GM23338 (cell line): ENCODE measurements around the gene KRT78. TPM values are rescaled to one million over a fixed set of nuclear protein-coding genes. Genes with fewer than 3 reads are reported as not detected.

Experiments used
- ATAC-seq: fragments of 200-7000 bp; cut with Tn5 transposase; 3 replicates; pipeline ENCODE4 v1.9.1; 2020
- DNase-seq: peaks from one replicate; pipeline ENCODE4 v3.0.0-alpha.2; 2015; ENCODE audit warnings: low spot score
- H2AFZ ChIP-seq: fragments of 200-600 bp; sonication (generic); 2 replicates; pipeline ENCODE4 v1.8.0; 2016; ENCODE audit warnings: antibody characterized with exemption, mild to moderate bottlenecking, moderate library complexity
- H3F3A ChIP-seq: fragments of 200-600 bp; sonication (generic); replicated peaks from 2 replicates; pipeline ENCODE4 v1.8.0; 2017; ENCODE audit warnings: antibody characterized with exemption, mixed run types, low read depth
- H3K27ac ChIP-seq: fragments of 200-600 bp; sonication (generic); 2 replicates; pipeline ENCODE4 v1.6.1; 2016; ENCODE audit warnings: low read depth
- H3K27me3 ChIP-seq: fragments of 200-600 bp; sonication (generic); 2 replicates; pipeline ENCODE4 v1.8.0; 2016; ENCODE audit warnings: mild to moderate bottlenecking, mixed run types, moderate library complexity; ENCODE audit not compliant: insufficient read depth
- H3K36me3 ChIP-seq: fragments of 200-600 bp; sonication (generic); 2 replicates; pipeline ENCODE4 v1.8.0; 2016; ENCODE audit warnings: mild to moderate bottlenecking; ENCODE audit not compliant: insufficient read depth
- H3K4me1 ChIP-seq: fragments of 200-600 bp; sonication (generic); 2 replicates; pipeline ENCODE4 v1.8.0; 2016; ENCODE audit warnings: mild to moderate bottlenecking, moderate library complexity; ENCODE audit not compliant: insufficient read depth
- H3K4me2 ChIP-seq: fragments of 200-600 bp; sonication (generic); 2 replicates; pipeline ENCODE4 v1.7.1; 2017; ENCODE audit warnings: mixed run types
- H3K4me3 ChIP-seq: fragments of 200-600 bp; sonication (generic); 2 replicates; pipeline ENCODE4 v1.6.1; 2016; ENCODE audit warnings: mixed run types
- H3K79me2 ChIP-seq: fragments of 200-600 bp; sonication (generic); replicated peaks from 2 replicates; pipeline ENCODE4 v1.8.0; 2017; ENCODE audit warnings: mild to moderate bottlenecking; ENCODE audit not compliant: insufficient read depth
- H3K9me2 ChIP-seq: fragments of 200-600 bp; sonication (generic); 2 replicates; pipeline ENCODE4 v1.8.0; 2017; ENCODE audit not compliant: insufficient read depth
- H4K20me1 ChIP-seq: fragments of 200-600 bp; sonication (generic); replicated peaks from 2 replicates; pipeline ENCODE4 v1.8.0; 2017; ENCODE audit warnings: mild to moderate bottlenecking; ENCODE audit not compliant: insufficient read depth
- H3K27ac Mint-ChIP-seq: 2 replicates; pipeline ENCODE4 v1.8.0; 2020; ENCODE audit warnings: inconsistent platforms, mild to moderate bottlenecking, moderate library complexity, mixed read lengths
- H3K27me3 Mint-ChIP-seq: 3 replicates; pipeline ENCODE4 v1.8.0; 2022; ENCODE audit warnings: low read depth, mild to moderate bottlenecking, moderate library complexity, mixed read lengths, inconsistent platforms; ENCODE audit not compliant: insufficient read depth, poor library complexity
- H3K36me3 Mint-ChIP-seq: 3 replicates; pipeline ENCODE4 v1.8.0; 2021; ENCODE audit warnings: low read depth, mild to moderate bottlenecking, inconsistent platforms, moderate library complexity, mixed read lengths
- H3K4me1 Mint-ChIP-seq: 3 replicates; pipeline ENCODE4 v1.8.0; 2020; ENCODE audit warnings: mild to moderate bottlenecking, inconsistent platforms, mixed read lengths
- H3K4me3 Mint-ChIP-seq: 3 replicates; pipeline ENCODE4 v1.8.0; 2021; ENCODE audit warnings: moderate library complexity, mild to moderate bottlenecking, inconsistent platforms, mixed read lengths
- H3K9me3 Mint-ChIP-seq: 3 replicates; pipeline ENCODE4 v1.8.0; 2020; ENCODE audit warnings: moderate library complexity, mild to moderate bottlenecking, inconsistent platforms, mixed read lengths
- CREB1 ChIP-seq: fragments of 250-450 bp; sonication (Bioruptor Pico); IDR thresholded peaks from 2 replicates; pipeline ENCODE4 v1.5.0; 2020; ENCODE audit warnings: low read depth, mild to moderate bottlenecking, moderate library complexity
- EZH2phosphoT487 ChIP-seq: fragments of 200-600 bp; sonication (generic); IDR thresholded peaks from one replicate; pipeline ENCODE4 v1.8.1; 2018; ENCODE audit warnings: antibody characterized with exemption; ENCODE audit not compliant: unreplicated experiment
- NANOG ChIP-seq: IDR thresholded peaks from 2 replicates; pipeline ENCODE4 v1.6.1; 2016; ENCODE audit warnings: antibody characterized with exemption, borderline replicate concordance
- STAT1 ChIP-seq: IDR thresholded peaks from one replicate; pipeline ENCODE4 v1.6.1; 2016; ENCODE audit warnings: antibody characterized with exemption; ENCODE audit not compliant: unreplicated experiment
- ZNF331 ChIP-seq: fragments of 250-450 bp; sonication (Bioruptor Pico); IDR thresholded peaks from 2 replicates; pipeline ENCODE4 v1.5.0; 2020; ENCODE audit warnings: low read depth, mild to moderate bottlenecking, moderate library complexity
- polyA plus RNA-seq: library from polyadenylated mRNA; unstranded; fragments of >200 nt; fragmentation: Nextera tagmentation; extraction: Ambion mirVana; gene quantifications from 2 replicates; pipeline ENCODE4 v1.2.1, GENCODE V29; 2016
- total RNA-seq: library from RNA; depleted of rRNA; stranded (reverse); fragments of >200 nt; shearing (Covaris generic); gene quantifications from 2 replicates; pipeline ENCODE4 v1.2.3, GENCODE V29; 2014
- TF ChIP-seq, protein P1 (sequence below), 2 experiments: fragments of 200-600 bp in 1 of 2; sonication (generic) in 1 of 2; conservative IDR thresholded peaks; 2 replicates each; pipeline versions ENCODE4 v1.5.1 to v1.6.1; 2016 to 2017; ENCODE audit warnings: antibody characterized with exemption in 2 of 2, low read depth in 2 of 2, mild to moderate bottlenecking in 2 of 2, moderate library complexity in 1 of 2
- TF ChIP-seq, protein P2 (sequence below): IDR thresholded peaks from one replicate; pipeline ENCODE4 v1.6.1; 2018; ENCODE audit warnings: antibody characterized with exemption; ENCODE audit not compliant: unreplicated experiment
- TF ChIP-seq, protein P3 (sequence below): IDR thresholded peaks from 2 replicates; pipeline ENCODE4 v1.6.1; 2016; ENCODE audit warnings: antibody characterized with exemption

The KRT78 gene
- total and polyA plus RNA-seq, 2 experiments from 2014 or later = not detected

DNA sequence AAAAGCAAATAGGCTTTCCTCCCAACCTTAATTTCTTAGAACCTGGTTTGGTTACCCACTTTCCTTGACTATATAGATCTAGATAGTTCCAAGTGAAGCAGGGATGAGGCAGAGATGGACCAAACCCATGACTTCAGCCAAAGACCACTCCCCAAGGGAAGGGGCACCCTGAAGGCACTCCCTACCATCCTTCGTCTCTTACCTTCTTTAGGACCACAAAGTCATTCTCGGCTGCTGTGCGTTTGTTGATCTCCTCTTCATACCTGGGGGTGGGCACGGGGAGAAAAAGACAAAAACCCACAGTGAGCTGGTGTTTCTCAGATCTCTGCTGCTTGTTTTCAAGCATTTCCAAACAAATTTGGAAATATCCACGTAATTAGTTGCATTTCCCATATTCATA lies 38.2 kb downstream of the KRT78 start:
- TF ChIP-seq, protein P1, sequence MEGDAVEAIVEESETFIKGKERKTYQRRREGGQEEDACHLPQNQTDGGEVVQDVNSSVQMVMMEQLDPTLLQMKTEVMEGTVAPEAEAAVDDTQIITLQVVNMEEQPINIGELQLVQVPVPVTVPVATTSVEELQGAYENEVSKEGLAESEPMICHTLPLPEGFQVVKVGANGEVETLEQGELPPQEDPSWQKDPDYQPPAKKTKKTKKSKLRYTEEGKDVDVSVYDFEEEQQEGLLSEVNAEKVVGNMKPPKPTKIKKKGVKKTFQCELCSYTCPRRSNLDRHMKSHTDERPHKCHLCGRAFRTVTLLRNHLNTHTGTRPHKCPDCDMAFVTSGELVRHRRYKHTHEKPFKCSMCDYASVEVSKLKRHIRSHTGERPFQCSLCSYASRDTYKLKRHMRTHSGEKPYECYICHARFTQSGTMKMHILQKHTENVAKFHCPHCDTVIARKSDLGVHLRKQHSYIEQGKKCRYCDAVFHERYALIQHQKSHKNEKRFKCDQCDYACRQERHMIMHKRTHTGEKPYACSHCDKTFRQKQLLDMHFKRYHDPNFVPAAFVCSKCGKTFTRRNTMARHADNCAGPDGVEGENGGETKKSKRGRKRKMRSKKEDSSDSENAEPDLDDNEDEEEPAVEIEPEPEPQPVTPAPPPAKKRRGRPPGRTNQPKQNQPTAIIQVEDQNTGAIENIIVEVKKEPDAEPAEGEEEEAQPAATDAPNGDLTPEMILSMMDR (conservative IDR thresholded peaks at IDR 0.05; ENCODE audit: low read depth in 2 of 2) = no peak
- TF ChIP-seq, protein P2, sequence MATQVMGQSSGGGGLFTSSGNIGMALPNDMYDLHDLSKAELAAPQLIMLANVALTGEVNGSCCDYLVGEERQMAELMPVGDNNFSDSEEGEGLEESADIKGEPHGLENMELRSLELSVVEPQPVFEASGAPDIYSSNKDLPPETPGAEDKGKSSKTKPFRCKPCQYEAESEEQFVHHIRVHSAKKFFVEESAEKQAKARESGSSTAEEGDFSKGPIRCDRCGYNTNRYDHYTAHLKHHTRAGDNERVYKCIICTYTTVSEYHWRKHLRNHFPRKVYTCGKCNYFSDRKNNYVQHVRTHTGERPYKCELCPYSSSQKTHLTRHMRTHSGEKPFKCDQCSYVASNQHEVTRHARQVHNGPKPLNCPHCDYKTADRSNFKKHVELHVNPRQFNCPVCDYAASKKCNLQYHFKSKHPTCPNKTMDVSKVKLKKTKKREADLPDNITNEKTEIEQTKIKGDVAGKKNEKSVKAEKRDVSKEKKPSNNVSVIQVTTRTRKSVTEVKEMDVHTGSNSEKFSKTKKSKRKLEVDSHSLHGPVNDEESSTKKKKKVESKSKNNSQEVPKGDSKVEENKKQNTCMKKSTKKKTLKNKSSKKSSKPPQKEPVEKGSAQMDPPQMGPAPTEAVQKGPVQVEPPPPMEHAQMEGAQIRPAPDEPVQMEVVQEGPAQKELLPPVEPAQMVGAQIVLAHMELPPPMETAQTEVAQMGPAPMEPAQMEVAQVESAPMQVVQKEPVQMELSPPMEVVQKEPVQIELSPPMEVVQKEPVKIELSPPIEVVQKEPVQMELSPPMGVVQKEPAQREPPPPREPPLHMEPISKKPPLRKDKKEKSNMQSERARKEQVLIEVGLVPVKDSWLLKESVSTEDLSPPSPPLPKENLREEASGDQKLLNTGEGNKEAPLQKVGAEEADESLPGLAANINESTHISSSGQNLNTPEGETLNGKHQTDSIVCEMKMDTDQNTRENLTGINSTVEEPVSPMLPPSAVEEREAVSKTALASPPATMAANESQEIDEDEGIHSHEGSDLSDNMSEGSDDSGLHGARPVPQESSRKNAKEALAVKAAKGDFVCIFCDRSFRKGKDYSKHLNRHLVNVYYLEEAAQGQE = no peak
- TF ChIP-seq, protein P3, sequence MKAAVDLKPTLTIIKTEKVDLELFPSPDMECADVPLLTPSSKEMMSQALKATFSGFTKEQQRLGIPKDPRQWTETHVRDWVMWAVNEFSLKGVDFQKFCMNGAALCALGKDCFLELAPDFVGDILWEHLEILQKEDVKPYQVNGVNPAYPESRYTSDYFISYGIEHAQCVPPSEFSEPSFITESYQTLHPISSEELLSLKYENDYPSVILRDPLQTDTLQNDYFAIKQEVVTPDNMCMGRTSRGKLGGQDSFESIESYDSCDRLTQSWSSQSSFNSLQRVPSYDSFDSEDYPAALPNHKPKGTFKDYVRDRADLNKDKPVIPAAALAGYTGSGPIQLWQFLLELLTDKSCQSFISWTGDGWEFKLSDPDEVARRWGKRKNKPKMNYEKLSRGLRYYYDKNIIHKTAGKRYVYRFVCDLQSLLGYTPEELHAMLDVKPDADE = no peak
- TF ChIP-seq CREB1 (CRISPR knock-in tag) (no peak), ZNF331 (CRISPR knock-in tag) (no peak)

DNA sequence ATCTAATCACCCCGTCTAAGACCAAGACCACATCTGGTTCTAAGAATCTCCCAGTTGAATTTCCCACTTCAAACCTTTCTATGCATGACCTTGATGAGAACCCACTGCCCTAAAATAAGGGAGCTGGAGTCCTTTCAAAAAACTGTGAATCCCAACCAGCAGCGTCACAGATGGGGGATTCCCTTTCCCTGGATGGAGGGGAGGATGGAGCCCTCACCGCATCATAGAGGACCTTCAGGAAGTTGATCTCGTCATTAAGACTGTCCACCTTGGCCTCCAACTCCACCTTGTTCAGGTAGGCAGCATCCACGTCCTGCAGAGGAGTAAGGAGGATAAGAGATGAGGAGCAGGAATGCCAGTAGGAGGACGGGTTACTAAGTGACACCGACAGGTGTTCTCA lies 39.6 kb downstream of the KRT78 start:
- no peak overlapping the region for H3K4me2 ChIP-seq
- Mint-ChIP-seq H3K27ac (no peak overlapping the region), H3K9me3 (no peaks in the 10 kb centered on the region), H3K36me3 (no peaks in the 10 kb centered on the region), H3K27me3 (peaks cover 5% of the 10 kb centered on the region), H3K4me1 (peaks cover 11% of the 10 kb centered on the region; the same call in 2 of the 3 replicates), H3K4me3 (no peak overlapping the region)
- H3K4me3 ChIP-seq = no peak overlapping the region
- no peak for DNase-seq
- H3F3A ChIP-seq = no peaks in the 10 kb centered on the region
- no peak overlapping the region for H3K27ac ChIP-seq
- H4K20me1 ChIP-seq = no peaks in the 10 kb centered on the region
- H3K79me2 ChIP-seq = no peaks in the 10 kb centered on the region
- H3K9me2 ChIP-seq = peaks cover 15% of the 10 kb centered on the region
- no peak for TF ChIP-seq NANOG
- TF ChIP-seq, protein P2 = no peak
- no peak for TF ChIP-seq STAT1
- TF ChIP-seq ZNF331 (CRISPR knock-in tag) = no peak
- TF ChIP-seq EZH2phosphoT487 = no peak
- H3K4me1 ChIP-seq = peaks cover 10% of the 10 kb centered on the region
- H3K27me3 ChIP-seq = no peaks in the 10 kb centered on the region
- ATAC-seq = no peak
- H2AFZ ChIP-seq = no peak overlapping the region
- no peaks in the 10 kb centered on the region for H3K36me3 ChIP-seq

More for the DNA sequence above, 38.2 kb downstream of the KRT78 start:
- no peaks in the 10 kb centered on the region for H3K27me3 ChIP-seq
- no peak overlapping the region for H3K4me3 ChIP-seq
- Mint-ChIP-seq H3K27me3 (peaks cover 5% of the 10 kb centered on the region), H3K36me3 (no peaks in the 10 kb centered on the region), H3K4me3 (no peak overlapping the region), H3K4me1 (peaks cover 3% of the 10 kb centered on the region; the same call in 2 of the 3 replicates), H3K27ac (no peak overlapping the region), H3K9me3 (no peaks in the 10 kb centered on the region)
- no peaks in the 10 kb centered on the region for H4K20me1 ChIP-seq
- no peaks in the 10 kb centered on the region for H3K4me1 ChIP-seq
- no peak overlapping the region for H3K4me2 ChIP-seq
- H3K27ac ChIP-seq = no peak overlapping the region
- DNase-seq = no peak
- no peaks in the 10 kb centered on the region for H3F3A ChIP-seq
- no peak for ATAC-seq
- H2AFZ ChIP-seq = no peak overlapping the region
- no peaks in the 10 kb centered on the region for H3K36me3 ChIP-seq
- no peaks in the 10 kb centered on the region for H3K79me2 ChIP-seq
- peaks cover 15% of the 10 kb centered on the region for H3K9me2 ChIP-seq
